ENCODE measurements around the gene EBPL.
"Not testable (repeated sequence)": the region's sequence is repeated elsewhere in the genome, so short reads cannot be mapped to it uniquely, and the experiment has no call there.

DNA sequence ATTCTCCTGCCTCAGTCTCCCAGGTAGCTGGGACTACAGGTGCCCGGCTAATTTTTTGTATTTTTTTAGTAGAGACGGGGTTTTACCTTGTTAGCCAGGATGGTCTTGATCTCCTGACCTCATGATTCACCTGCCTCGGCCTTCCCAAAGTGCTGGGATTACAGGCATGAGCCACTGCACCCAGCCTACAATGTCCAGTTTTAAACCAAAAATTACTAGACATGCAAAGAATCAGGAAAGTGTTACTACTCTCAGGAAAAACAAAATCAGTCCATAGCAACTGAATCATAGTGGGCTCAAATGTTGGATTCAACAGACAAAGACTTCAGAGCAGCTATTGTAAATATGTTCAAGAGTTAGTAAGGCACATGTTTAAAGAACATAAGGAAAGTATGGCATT, 79.2 kb downstream of the EBPL start:
- TF ChIP-seq POLR2AphosphoS5, CTCF, POLR2A (IDR thresholded peaks at IDR 0.05): not testable (repeated sequence)
